Fibroblast of villous mesenchyme (primary cell): ENCODE results near the gene GLRA1. TPM values are rescaled to one million over a fixed set of nuclear protein-coding genes. Genes with fewer than 3 reads are reported as not detected.

Experiments used
- DNase-seq: peaks from one replicate; pipeline ENCODE4 v3.0.0-alpha.2; 2010; ENCODE audit warnings: low read depth
- H3K4me3 ChIP-seq: 2 replicates; pipeline ENCODE4 v1.5.1; 2011; ENCODE audit warnings: low read depth, mild to moderate bottlenecking, low read length
- CTCF ChIP-seq: IDR thresholded peaks from 2 replicates; pipeline ENCODE4 v1.5.1; 2012; ENCODE audit warnings: low read depth, mild to moderate bottlenecking, low read length; ENCODE audit not compliant: insufficient read depth
- total RNA-seq: library from RNA; depleted of rRNA; stranded (reverse); fragments of >200 nt; gene quantifications from 2 replicates; pipeline ENCODE4 v1.2.3, GENCODE V29; 2012

GLRA1 gene
- total RNA-seq, 1 donor = not detected

- DNase-seq = peak; percentile 24
- TF ChIP-seq CTCF = no peak
- H3K4me3 ChIP-seq = no peak overlapping the region
Measured at GRCh38 chr5:151808451-151809169, 116.0 kb downstream of the GLRA1 start.

- no peak overlapping the region for H3K4me3 ChIP-seq
- TF ChIP-seq CTCF = no peak
- peak; percentile 95 for DNase-seq
Measured at GRCh38 chr5:151805414-151806223, 119.0 kb downstream of the GLRA1 start.

GRCh38 chr5:151800532-151800931 lies 124.1 kb downstream of the GLRA1 start:
- no peak overlapping the region for H3K4me3 ChIP-seq

GRCh38 chr5:151799407-151799806 lies 125.2 kb downstream of the GLRA1 start:
- DNase-seq = no peak
- H3K4me3 ChIP-seq = no peak overlapping the region
- TF ChIP-seq CTCF = no peak

More at GRCh38 chr5:151800532-151800931, 124.1 kb downstream of the GLRA1 start:
- DNase-seq = peak; percentile 22
- no peak for TF ChIP-seq CTCF

GRCh38 chr5:151798674-151799073 lies 126.0 kb downstream of the GLRA1 start:
- H3K4me3 ChIP-seq = no peak overlapping the region
- DNase-seq = no peak
- TF ChIP-seq CTCF = no peak

- no peak overlapping the region for H3K4me3 ChIP-seq
- no peak for DNase-seq
- no peak for TF ChIP-seq CTCF
Measured at GRCh38 chr5:151795426-151795825, 129.2 kb downstream of the GLRA1 start.
